ENCODE measurements around the gene NCAPG.

Gene NCAPG

DNA sequence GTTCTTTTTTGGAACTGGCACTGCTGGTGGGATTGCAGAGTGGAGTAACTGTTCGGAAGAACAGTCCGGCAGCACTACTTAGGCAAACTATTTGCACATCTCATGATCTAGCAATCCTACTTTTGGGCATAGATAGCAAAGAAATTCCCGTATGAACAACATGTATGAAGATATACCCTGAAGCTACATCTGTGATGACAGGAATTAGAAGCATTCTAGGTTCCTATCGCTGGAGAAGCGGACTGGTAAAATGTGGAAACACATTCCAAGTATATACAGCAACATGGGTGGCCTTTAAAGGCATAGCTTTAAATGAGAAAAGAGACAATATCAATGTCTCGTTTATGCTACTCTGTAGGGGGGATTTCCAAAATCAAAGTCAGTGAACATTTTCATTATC, 3.3 kb upstream of the NCAPG start:
- no peaks in the 10 kb centered on the region for H3K27me3 ChIP-seq
- H3K4me3 ChIP-seq (ENCODE audit: low read depth, low read length): peak overlapping the region; percentile 80
- peaks cover 6% of the 10 kb centered on the region; the same call in 1 of the 2 replicates for H3K4me1 ChIP-seq
- no peak for DNase-seq
- TF ChIP-seq, protein P1, sequence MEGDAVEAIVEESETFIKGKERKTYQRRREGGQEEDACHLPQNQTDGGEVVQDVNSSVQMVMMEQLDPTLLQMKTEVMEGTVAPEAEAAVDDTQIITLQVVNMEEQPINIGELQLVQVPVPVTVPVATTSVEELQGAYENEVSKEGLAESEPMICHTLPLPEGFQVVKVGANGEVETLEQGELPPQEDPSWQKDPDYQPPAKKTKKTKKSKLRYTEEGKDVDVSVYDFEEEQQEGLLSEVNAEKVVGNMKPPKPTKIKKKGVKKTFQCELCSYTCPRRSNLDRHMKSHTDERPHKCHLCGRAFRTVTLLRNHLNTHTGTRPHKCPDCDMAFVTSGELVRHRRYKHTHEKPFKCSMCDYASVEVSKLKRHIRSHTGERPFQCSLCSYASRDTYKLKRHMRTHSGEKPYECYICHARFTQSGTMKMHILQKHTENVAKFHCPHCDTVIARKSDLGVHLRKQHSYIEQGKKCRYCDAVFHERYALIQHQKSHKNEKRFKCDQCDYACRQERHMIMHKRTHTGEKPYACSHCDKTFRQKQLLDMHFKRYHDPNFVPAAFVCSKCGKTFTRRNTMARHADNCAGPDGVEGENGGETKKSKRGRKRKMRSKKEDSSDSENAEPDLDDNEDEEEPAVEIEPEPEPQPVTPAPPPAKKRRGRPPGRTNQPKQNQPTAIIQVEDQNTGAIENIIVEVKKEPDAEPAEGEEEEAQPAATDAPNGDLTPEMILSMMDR (IDR thresholded peaks at IDR 0.05; ENCODE audit: low read depth, low read length): no peak
- H3K36me3 ChIP-seq: peaks cover 39% of the 10 kb centered on the region
- no peaks in the 10 kb centered on the region for H3K9me3 ChIP-seq

DNA sequence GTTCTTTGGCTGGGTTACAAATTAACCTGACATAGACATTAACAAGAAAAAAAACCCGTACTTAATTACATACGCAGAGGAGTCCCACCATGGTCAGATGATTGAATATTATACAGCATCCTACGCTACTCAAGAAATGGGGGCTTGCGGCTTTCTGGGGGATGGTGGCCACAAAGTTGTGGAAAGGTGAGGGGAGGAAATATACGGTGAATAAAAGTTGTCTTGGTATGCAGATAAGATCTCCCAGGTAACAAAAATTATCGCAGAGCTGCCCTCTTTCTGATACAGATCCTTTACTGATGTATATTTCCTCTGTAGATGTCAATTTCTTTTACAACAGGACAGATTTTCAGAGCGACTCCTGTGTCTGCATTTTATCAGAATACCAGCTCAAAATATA, 1.1 kb upstream of the NCAPG start:
- no peak for DNase-seq
- peaks cover 24% of the 10 kb centered on the region for H3K36me3 ChIP-seq
- H3K4me1 ChIP-seq: peaks cover 6% of the 10 kb centered on the region; the same call in 1 of the 2 replicates
- TF ChIP-seq, protein P1 (IDR thresholded peaks at IDR 0.05; ENCODE audit: low read depth, low read length): no peak
- no peaks in the 10 kb centered on the region for H3K9me3 ChIP-seq
- H3K4me3 ChIP-seq (ENCODE audit: low read depth, low read length): peak overlapping the region; percentile 80
- no peaks in the 10 kb centered on the region for H3K27me3 ChIP-seq

DNA sequence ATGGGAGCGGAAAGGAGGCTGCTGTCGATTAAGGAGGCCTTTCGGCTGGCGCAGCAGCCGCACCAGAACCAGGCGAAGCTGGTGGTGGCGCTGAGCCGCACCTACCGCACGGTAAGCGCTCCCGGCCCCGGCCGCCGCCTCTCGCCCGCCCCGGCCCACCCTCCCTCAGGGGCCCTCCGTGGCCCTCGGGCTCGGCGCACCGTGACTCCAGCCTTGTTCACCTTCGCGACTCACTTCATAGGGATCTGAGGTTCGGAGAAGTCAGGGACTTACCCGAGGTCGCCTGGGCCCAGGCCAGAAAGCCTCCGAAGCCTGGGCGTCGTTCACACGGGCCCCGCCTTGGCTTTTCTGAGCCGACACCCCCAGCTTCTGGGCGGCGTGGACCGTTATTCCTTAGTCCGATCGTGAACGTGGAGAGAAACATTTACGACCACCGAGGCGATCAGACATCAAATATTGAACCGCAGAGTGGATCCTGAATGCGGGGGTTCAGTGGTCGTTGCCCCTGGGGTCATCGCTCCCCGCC, 362 bp downstream of the NCAPG start:
- Histone ChIP-seq H3K36me3 (peaks cover 27% of the 10 kb centered on the region), H3K4me3 (ENCODE audit: low read depth, low read length) (peak overlapping the region; percentile 87), H3K27me3 (no peaks in the 10 kb centered on the region), H3K4me1 (peaks cover 6% of the 10 kb centered on the region; the same call in 1 of the 2 replicates), H3K9me3 (no peaks in the 10 kb centered on the region)
- TF ChIP-seq, protein P1 (IDR thresholded peaks at IDR 0.05; ENCODE audit: low read depth, low read length): no peak
- DNase-seq: no peak

DNA sequence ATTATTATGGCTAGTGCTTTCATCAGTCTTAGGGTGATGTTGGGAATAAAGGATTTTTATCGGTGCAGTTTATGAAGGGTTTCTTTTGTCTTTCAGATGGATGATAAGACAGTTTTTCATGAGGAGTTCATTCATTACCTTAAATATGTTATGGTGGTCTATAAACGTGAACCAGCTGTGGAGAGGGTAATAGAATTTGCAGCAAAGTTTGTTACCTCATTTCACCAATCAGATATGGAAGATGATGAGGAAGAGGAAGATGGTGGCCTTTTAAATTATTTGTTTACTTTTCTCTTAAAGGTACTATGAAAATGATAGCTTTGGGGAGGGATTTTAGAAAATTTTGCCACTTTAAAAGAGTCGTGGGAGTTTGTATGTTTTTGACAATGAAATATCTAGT, 1.3 kb downstream of the NCAPG start:
- H3K4me3 ChIP-seq (ENCODE audit: low read depth, low read length): peak overlapping the region; percentile 87
- H3K36me3 ChIP-seq: peaks cover 37% of the 10 kb centered on the region
- peaks cover 6% of the 10 kb centered on the region; the same call in 1 of the 2 replicates for H3K4me1 ChIP-seq
- TF ChIP-seq, protein P1 (IDR thresholded peaks at IDR 0.05; ENCODE audit: low read depth, low read length): no peak
- H3K9me3 ChIP-seq: no peaks in the 10 kb centered on the region
- H3K27me3 ChIP-seq: no peaks in the 10 kb centered on the region
- DNase-seq: no peak

DNA sequence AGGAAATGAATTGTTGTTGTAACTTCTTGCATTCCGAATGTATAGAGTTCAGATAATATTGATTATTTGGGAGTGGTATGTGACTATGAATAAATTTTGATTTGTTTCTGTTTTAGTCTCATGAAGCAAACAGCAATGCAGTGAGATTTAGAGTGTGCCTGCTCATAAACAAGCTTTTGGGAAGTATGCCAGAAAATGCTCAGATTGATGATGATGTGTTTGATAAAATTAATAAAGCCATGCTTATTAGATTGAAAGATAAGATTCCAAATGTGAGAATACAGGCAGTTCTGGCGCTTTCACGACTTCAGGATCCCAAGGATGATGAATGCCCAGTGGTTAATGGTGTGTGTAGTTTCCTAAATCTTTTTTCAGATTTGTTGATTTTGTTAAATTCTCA, 2.0 kb downstream of the NCAPG start:
- no peaks in the 10 kb centered on the region for H3K9me3 ChIP-seq
- H3K4me3 ChIP-seq (ENCODE audit: low read depth, low read length): peak overlapping the region; percentile 87
- H3K27me3 ChIP-seq: no peaks in the 10 kb centered on the region
- peaks cover 40% of the 10 kb centered on the region for H3K36me3 ChIP-seq
- no peak for DNase-seq
- TF ChIP-seq, protein P1 (IDR thresholded peaks at IDR 0.05; ENCODE audit: low read depth, low read length): no peak
- H3K4me1 ChIP-seq: peaks cover 1% of the 10 kb centered on the region; the same call in 1 of the 2 replicates

DNA sequence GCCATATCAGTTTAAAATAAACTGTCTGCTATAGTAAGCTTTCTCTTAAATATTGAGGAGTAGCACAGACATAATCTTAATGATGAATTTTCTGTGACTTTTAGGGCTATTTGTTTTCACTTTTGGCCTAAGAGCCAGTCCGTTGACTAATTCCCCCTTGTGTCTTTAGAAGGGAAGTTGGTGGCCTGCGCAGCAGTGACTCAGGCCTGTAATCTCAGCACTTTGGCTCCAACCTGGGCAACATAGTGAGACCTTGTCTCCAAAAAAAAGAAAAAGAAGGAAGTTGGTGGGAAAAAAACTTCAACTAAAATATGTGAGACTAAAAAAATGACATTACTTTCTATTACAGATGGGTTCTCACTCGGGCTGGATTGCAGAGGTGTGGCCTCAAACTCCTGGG, 3.4 kb downstream of the NCAPG start:
- H3K27me3 ChIP-seq: no peaks in the 10 kb centered on the region
- H3K4me3 ChIP-seq (ENCODE audit: low read depth, low read length): no peak overlapping the region
- H3K9me3 ChIP-seq: no peaks in the 10 kb centered on the region
- TF ChIP-seq, protein P1 (IDR thresholded peaks at IDR 0.05; ENCODE audit: low read depth, low read length): no peak
- H3K4me1 ChIP-seq: no peaks in the 10 kb centered on the region; the same call in 1 of the 2 replicates
- DNase-seq: no peak
- peaks cover 49% of the 10 kb centered on the region for H3K36me3 ChIP-seq
